ENCODE data around the gene STPG1.

- no peak for TF ChIP-seq CTCF (IDR thresholded peaks at IDR 0.05; ENCODE audit: poor library complexity, severe bottlenecking)
- no peak for TF ChIP-seq POLR2AphosphoS5 (IDR thresholded peaks at IDR 0.05)
- no peak for TF ChIP-seq SMC3 (conservative IDR thresholded peaks at IDR 0.05; ENCODE audit: poor library complexity)
- no peak for TF ChIP-seq EZH2 (IDR thresholded peaks at IDR 0.05; ENCODE audit: borderline replicate concordance, insufficient read depth, low read length, poor library complexity, severe bottlenecking)
- no peak for TF ChIP-seq MXI1 (conservative IDR thresholded peaks at IDR 0.05; ENCODE audit: poor library complexity, severe bottlenecking)
- no peak for TF ChIP-seq REST (IDR thresholded peaks at IDR 0.05; ENCODE audit: borderline replicate concordance)
- TF ChIP-seq EP300 (conservative IDR thresholded peaks at IDR 0.05; ENCODE audit: poor library complexity, severe bottlenecking): no peak
These were observed 1.3 kb upstream of the STPG1 start for GRCh38 chr1:24414775-24415333.

Measured in neural cell (in vitro differentiated cells).